GM19328 (cell line): ENCODE measurements around the gene PDRG1.
A peak's percentile ranks its signal among the peaks of the same experiment; 100 is the strongest.

Experiments
- ATAC-seq: cut with Tn5 transposase; IDR thresholded peaks from one replicate; pipeline ENCODE4 v1.9.1; 2021; ENCODE audit warnings: mild to moderate bottlenecking, moderate library complexity; ENCODE audit not compliant: unreplicated experiment

PDRG1 gene

DNA sequence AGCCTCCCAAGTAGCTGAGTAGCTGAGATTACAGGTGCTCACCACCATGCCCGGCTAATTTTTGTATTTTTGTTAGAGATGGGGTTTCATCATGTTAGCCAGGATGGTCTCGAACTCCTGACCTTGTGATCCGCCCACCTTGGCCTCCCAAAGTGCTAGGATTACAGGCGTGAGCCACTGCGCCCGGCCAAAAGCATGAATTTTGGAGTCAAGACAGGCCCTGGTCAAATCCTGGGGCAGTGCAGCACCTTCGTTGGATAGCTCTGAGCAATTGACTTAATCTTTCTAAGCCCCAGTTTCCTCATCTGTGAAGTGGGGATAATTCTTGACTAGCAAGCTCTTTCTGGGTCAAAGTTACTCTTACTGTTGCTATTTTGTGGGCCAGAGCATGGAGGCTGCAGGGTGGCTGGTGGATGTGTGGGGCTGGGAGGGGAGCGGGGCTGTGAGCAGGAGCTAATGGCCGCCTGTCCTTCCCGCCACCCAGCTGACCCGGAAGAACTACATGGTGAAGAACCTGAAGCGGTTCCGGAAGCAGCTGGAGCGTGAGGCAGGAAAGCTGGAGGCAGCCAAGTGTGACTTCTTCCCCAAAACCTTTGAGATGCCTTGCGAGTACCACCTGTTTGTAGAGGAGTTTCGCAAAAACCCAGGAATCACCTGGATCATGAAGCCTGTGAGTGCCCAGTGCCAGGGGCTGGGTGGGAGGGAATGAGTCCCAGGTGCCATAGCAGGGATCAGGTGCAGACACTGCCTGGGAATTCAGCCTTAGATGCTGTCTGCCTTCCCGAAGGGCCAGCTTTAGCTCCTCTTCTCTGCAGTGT, 42.4 kb downstream of the PDRG1 start:
- ATAC-seq, result no peak

GRCh38 chr20:31908424-31908823, 43.4 kb downstream of the PDRG1 start:
- no peak for ATAC-seq

- no peak for ATAC-seq
Observed at GRCh38 chr20:31908016-31908415, 43.8 kb downstream of the PDRG1 start.

DNA sequence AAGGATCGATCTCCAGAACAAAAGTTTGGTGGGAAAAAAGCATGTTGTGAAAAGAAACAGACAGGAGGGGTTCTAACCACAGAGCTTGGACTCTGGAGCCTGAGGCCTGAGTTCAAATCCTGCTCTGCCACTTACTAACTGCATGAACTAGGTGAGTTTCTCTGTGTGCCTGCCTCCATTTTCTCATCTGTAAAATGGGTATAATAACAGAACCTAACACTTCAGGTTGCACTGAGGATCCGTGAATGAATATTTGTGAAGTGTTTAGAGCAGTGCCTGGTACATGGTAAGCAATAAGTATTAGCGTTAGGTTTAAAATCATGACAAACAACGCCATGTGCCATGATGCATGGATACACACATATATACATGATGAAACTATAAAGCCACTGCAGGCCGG, 44.8 kb downstream of the PDRG1 start:
- no peak for ATAC-seq

DNA sequence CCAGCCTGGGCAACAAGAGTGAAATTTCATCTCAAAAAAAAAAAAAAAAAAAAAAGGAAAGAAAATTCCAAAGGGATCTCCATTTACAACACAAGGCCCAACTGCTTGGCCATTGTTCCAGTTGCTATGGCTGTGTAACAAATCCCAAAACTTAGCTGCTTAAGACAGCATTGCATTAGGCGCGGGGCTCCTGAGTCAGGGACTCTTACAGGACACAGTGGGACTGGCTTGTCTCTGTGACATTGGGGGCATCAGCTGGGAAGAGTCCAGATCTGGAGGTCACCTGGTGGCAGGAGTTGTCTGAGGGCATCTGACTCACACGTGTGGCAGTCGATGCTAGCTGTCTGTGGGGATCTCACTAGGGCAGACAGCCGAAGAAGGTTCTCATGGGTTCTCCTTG, 45.8 kb downstream of the PDRG1 start:
- no peak for ATAC-seq

DNA sequence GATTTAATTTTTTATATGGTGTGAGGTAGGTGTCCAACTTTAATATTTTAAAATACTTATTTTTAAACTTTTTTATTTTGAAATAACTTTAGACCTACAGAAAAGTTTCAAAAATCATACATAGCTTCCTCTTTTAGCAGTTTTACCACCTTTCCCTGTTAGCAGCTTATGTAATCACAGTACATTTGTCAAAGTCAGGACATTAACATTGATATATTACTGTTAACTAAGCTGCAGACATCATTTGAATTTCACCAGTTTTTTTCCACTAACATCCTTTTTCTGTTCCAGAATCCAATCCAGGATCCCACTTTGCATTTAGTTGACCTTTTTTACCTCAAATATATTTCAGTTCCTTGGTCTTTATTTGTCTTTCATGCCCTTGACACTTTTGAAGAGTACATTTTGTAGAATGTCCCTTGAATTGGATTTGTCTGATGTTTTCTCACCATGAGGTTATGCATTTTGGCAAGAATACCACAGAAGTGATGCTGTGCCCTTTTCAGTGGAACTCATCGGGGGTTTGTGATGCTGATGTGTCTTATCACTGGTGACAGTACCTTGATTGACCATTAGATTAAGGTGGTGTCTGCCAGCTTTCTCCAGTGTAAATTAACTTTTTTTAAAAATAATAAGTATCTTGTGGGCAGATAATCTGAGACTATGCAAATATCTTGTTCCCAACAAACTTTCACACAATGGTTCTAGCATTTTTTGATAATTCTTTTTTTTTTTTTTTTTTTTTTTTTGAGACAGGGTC, 48.0 kb downstream of the PDRG1 start:
- ATAC-seq, result no peak

DNA sequence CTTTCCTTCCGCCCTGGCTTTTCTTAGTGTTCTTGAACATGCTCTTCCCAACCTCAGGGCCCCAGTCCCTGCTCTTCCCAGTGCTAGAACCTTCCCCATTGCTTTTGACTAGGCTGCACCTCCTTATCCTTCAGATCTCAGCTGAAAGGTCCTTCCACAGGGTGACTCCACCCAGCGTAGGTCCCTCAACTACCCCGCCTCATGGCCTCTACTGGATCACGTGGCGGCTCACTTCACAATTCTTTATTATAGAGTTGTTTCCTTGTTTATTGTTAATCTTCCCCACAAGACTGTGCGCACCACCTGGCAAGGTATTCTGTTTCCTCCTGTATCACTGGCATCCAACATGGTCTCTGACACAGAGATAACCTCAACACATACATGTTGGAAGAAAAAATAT, 50.2 kb downstream of the PDRG1 start:
- ATAC-seq, result no peak

DNA sequence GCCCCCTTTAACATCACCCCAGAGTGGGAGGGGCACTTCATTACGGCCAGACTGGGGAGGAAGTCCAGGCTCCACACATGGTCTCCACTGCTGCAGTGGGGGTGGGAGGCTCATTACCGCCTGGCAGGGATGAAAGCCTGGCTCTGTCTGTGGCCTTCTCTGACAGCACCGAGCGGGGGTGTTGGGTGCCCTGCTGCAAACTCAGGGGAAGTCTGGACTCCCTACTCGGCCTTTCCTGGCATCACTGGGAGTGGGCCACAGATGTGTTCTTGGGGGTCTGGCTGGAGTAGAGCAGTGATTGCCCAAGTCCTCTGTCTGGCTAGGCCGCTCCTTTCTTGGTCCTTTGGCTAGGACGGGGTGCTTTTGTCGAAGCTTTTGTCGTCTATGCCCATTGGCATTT, 54.3 kb downstream of the PDRG1 start:
- no peak for ATAC-seq

DNA sequence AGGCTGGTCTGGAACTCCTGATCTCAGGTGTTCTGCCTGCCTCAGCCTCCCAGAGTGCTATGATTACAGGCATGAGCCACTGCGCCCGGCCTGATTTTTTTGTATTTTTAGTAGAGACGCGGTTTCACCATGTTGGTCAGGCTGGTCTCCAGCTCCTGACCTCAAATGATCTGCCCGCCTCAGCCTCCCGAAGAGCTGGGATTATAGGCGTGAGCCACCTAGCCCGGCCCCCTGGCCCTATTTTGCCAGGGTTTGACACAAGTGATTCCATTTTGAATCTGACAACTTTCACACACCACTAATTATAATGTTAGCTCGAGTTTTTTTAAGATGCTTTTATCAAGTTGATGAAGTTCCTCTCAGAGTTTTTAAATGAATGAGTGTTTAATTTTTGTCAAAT, 55.8 kb downstream of the PDRG1 start:
- ATAC-seq, result no peak

DNA sequence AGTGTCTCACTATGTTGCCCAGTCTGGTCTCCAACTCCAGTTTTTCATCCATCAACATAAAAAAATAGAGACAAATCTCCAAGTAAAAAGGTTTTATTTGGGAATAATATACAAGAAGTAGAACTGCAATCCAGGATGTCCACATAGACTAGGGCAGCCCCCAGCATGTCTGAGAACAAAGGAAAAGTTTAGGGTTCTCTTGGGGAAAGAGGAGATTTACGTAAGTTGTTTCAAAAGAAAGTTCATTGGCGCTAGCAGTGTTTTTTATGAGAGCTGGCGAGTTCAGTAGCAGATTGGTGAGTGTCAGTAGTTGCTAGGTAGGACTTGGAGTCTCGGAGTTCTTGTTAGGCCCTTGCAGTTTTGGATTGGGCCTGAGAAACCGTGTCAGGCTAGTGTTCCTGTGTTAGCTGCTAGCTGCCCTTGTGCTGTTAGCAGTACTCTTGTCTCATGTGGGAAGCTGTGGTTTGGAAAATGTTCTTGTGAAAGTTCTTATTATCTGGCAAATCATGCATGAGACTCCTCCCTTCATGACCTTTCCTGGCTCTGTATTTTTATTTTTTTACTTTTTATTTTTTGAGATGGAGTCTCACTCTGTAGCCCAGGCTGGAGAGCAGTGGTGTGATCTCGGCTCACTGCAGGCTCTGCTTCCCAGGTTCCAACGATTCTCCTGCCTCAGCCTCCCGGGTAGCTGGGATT, 56.7 kb downstream of the PDRG1 start:
- ATAC-seq, result peak; percentile 95
